Measurements from ENCODE around the gene SLC12A8.

The SLC12A8 gene

DNA sequence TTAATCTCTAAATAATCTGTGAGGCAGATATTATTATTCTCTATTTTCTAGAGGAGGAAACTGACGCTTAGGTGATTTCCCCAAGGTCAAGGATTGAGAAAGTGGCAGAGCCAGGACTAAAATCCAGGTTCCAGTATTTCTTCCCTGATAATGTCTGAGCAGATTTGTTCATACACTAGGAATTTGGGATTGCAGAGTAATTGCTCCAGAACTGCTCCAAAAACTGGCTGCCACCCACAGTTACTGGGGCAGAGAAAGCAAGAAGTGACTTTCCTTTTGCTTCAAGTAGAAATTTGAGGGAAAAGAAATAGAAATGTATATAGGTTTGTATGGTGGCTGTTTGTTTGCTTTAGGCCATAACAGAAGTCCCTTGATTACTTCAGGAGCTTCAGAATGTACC, 60.6 kb downstream of the SLC12A8 start:
- H3K79me2 ChIP-seq (ENCODE audit: insufficient read depth, low read length), result no peaks in the 10 kb centered on the region
- TF ChIP-seq, protein P1, sequence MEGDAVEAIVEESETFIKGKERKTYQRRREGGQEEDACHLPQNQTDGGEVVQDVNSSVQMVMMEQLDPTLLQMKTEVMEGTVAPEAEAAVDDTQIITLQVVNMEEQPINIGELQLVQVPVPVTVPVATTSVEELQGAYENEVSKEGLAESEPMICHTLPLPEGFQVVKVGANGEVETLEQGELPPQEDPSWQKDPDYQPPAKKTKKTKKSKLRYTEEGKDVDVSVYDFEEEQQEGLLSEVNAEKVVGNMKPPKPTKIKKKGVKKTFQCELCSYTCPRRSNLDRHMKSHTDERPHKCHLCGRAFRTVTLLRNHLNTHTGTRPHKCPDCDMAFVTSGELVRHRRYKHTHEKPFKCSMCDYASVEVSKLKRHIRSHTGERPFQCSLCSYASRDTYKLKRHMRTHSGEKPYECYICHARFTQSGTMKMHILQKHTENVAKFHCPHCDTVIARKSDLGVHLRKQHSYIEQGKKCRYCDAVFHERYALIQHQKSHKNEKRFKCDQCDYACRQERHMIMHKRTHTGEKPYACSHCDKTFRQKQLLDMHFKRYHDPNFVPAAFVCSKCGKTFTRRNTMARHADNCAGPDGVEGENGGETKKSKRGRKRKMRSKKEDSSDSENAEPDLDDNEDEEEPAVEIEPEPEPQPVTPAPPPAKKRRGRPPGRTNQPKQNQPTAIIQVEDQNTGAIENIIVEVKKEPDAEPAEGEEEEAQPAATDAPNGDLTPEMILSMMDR (conservative IDR thresholded peaks at IDR 0.05; ENCODE audit: low read length), result no peak
- no peak for TF ChIP-seq EZH2phosphoT487 (IDR thresholded peaks at IDR 0.05; ENCODE audit: borderline replicate concordance)
- H3F3A ChIP-seq (ENCODE audit: low read depth), result no peaks in the 10 kb centered on the region
- H3K9me3 ChIP-seq (ENCODE audit: insufficient read depth, low read depth, low read length), result no peaks in the 10 kb centered on the region
- no peaks in the 10 kb centered on the region for H3K27me3 ChIP-seq (ENCODE audit: insufficient read depth, low read length, poor library complexity, severe bottlenecking)
- H3K9ac ChIP-seq (ENCODE audit: low read depth, low read length, poor library complexity, severe bottlenecking), result no peak overlapping the region
- H3K4me1 ChIP-seq (ENCODE audit: insufficient read depth, low read length, poor library complexity, severe bottlenecking), result peaks cover 5% of the 10 kb centered on the region
- no peak overlapping the region for H3K4me2 ChIP-seq (ENCODE audit: low read depth, low read length, poor library complexity, severe bottlenecking)
- no peaks in the 10 kb centered on the region for H3K36me3 ChIP-seq (ENCODE audit: insufficient read depth, low read length)
- H3K4me3 ChIP-seq (ENCODE audit: low read length, poor library complexity, severe bottlenecking), result no peak overlapping the region
- H3K9me2 ChIP-seq (replicated peaks; ENCODE audit: low read depth, low read length), result no peaks in the 10 kb centered on the region
- no peak overlapping the region for H2AFZ ChIP-seq (ENCODE audit: low read length)
- H4K20me1 ChIP-seq (ENCODE audit: insufficient read depth, low read length, poor library complexity, severe bottlenecking), result no peaks in the 10 kb centered on the region

DNA sequence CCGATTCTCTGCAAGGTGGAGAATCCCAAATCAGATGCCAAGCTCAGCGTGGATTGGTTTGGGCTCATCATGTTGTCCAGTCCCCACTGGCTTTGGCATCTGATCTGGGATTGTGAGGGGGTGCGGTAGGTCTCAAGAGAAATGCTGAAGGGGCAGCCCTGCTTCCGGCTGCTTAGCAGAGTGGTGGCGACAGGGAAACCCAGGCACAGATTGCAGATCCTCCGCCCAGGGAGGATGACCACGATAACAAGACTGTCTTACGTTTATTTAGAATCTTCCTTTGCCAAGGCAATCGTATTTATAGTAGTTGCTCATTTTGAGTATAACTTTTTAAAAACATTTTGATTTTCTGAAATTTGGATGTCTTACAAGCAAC, 61.1 kb downstream of the SLC12A8 start:
- H3K36me3 ChIP-seq (ENCODE audit: insufficient read depth, low read length), result no peaks in the 10 kb centered on the region
- H3K79me2 ChIP-seq (ENCODE audit: insufficient read depth, low read length), result no peaks in the 10 kb centered on the region
- no peaks in the 10 kb centered on the region for H3K27me3 ChIP-seq (ENCODE audit: insufficient read depth, low read length, poor library complexity, severe bottlenecking)
- peaks cover 5% of the 10 kb centered on the region for H3K4me1 ChIP-seq (ENCODE audit: insufficient read depth, low read length, poor library complexity, severe bottlenecking)
- no peaks in the 10 kb centered on the region for H4K20me1 ChIP-seq (ENCODE audit: insufficient read depth, low read length, poor library complexity, severe bottlenecking)
- no peak overlapping the region for H2AFZ ChIP-seq (ENCODE audit: low read length)
- H3K4me3 ChIP-seq (ENCODE audit: low read length, poor library complexity, severe bottlenecking), result no peak overlapping the region
- H3K4me2 ChIP-seq (ENCODE audit: low read depth, low read length, poor library complexity, severe bottlenecking), result no peak overlapping the region
- no peak overlapping the region for H3K9ac ChIP-seq (ENCODE audit: low read depth, low read length, poor library complexity, severe bottlenecking)
- no peaks in the 10 kb centered on the region for H3K9me3 ChIP-seq (ENCODE audit: insufficient read depth, low read depth, low read length)
- H3F3A ChIP-seq (ENCODE audit: low read depth), result no peaks in the 10 kb centered on the region
- no peaks in the 10 kb centered on the region for H3K9me2 ChIP-seq (replicated peaks; ENCODE audit: low read depth, low read length)
- TF ChIP-seq, protein P1 (conservative IDR thresholded peaks at IDR 0.05; ENCODE audit: low read length), result no peak
- TF ChIP-seq EZH2phosphoT487 (IDR thresholded peaks at IDR 0.05; ENCODE audit: borderline replicate concordance), result no peak

DNA sequence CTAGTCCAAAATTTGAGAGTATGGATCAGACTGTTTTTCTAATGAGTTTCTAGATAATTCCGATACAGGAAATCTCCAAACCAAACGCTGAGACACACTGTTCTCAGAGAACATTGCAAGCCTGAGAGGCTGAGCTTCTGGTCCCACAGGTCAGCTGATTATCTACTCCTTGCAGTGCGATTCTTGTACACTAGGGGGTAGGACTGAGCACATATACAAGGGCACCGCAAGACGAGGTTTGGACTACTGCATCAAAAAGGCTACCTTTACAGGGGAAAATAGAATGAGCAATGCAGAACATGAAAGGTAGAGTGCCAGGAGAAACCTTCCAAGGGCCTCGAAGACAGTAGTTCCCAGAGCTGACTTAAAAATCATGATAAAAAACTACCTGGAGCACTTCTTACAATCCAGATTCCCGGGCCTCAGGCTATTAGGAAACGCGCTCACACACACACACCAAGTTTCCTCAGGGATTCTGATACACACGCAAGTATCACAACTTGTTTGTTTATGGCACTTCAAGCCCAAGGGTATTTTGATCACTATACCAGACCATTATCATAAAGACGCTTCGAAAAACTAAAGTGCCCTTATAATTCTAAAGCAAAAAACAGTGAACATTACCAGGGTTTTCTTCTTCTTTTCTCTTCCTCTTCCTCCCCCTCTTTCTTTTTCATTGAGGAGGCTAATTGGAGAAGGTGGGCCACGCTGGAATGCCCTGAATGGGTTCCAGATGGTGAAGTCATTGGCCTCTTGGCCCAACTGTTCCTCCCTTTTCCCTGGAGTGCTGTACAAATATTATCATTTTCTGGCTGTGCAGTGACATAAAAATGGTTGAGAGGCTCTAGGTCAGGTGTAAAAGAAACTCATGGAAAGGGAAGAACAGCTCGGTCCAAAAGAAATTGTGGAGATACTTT, 61.8 kb downstream of the SLC12A8 start:
- Histone ChIP-seq H4K20me1 (ENCODE audit: insufficient read depth, low read length, poor library complexity, severe bottlenecking) (no peaks in the 10 kb centered on the region), H3K4me1 (ENCODE audit: insufficient read depth, low read length, poor library complexity, severe bottlenecking) (peaks cover 5% of the 10 kb centered on the region), H3K4me3 (ENCODE audit: low read length, poor library complexity, severe bottlenecking) (no peak overlapping the region), H3K9ac (ENCODE audit: low read depth, low read length, poor library complexity, severe bottlenecking) (no peak overlapping the region), H3F3A (ENCODE audit: low read depth) (no peaks in the 10 kb centered on the region), H3K4me2 (ENCODE audit: low read depth, low read length, poor library complexity, severe bottlenecking) (no peak overlapping the region), H3K27me3 (ENCODE audit: insufficient read depth, low read length, poor library complexity, severe bottlenecking) (no peaks in the 10 kb centered on the region), H3K9me3 (ENCODE audit: insufficient read depth, low read depth, low read length) (no peaks in the 10 kb centered on the region), H2AFZ (ENCODE audit: low read length) (no peak overlapping the region), H3K36me3 (ENCODE audit: insufficient read depth, low read length) (no peaks in the 10 kb centered on the region), H3K9me2 (replicated peaks; ENCODE audit: low read depth, low read length) (no peaks in the 10 kb centered on the region), H3K79me2 (ENCODE audit: insufficient read depth, low read length) (no peaks in the 10 kb centered on the region)
- TF ChIP-seq, protein P1 (conservative IDR thresholded peaks at IDR 0.05; ENCODE audit: low read length), result peak; percentile 91
- no peak for TF ChIP-seq EZH2phosphoT487 (IDR thresholded peaks at IDR 0.05; ENCODE audit: borderline replicate concordance)

Data from Loucy (cell line).